ENCODE data around the gene MPPED1. TPM values are rescaled to one million over a fixed set of nuclear protein-coding genes. Genes with fewer than 3 reads are reported as not detected.

Gene MPPED1
- total RNA-seq, 2 donors from 2014 or later = 0.11 to 0.59 TPM

GRCh38 chr22:43543522-43544288, 131.9 kb downstream of the MPPED1 start:
- no peaks in the 10 kb centered on the region for H3K27me3 ChIP-seq (ENCODE audit: control insufficient read depth, insufficient read depth, low read length, poor library complexity, severe bottlenecking)
- H3K4me1 ChIP-seq (ENCODE audit: control insufficient read depth, insufficient read depth, low read length) = no peaks in the 10 kb centered on the region
- no peak overlapping the region for H3K9ac ChIP-seq (ENCODE audit: extremely low read depth, low read length, poor library complexity, severe bottlenecking)
- TF ChIP-seq CTCF (conservative IDR thresholded peaks at IDR 0.05) = no peak
- H3K4me1 Mint-ChIP-seq = peaks cover 4% of the 10 kb centered on the region
- H3K36me3 Mint-ChIP-seq (ENCODE audit: low read depth) = no peaks in the 10 kb centered on the region
- WGBS, 2 experiments (ENCODE audit: insufficient coverage in 1 of 2, insufficient read length in 1 of 2) = 86 to 88% methylated on average over 5 to 12 of the region's 12 CpGs
- H3K9me3 Mint-ChIP-seq = peaks cover 3% of the 10 kb centered on the region
- H3K27ac ChIP-seq (ENCODE audit: low read depth, low read length) = no peak overlapping the region
- no peak overlapping the region for H3K27ac Mint-ChIP-seq
- H3K9me3 ChIP-seq (ENCODE audit: control insufficient read depth, low read length) = no peaks in the 10 kb centered on the region
- no peak overlapping the region for H3K4me3 Mint-ChIP-seq
- H3K4me3 ChIP-seq (ENCODE audit: low read length) = no peak overlapping the region
- no peaks in the 10 kb centered on the region for H3K36me3 ChIP-seq (ENCODE audit: control insufficient read depth, insufficient read depth, low read length)
- no peak for DNase-seq
- no peaks in the 10 kb centered on the region for H3K27me3 Mint-ChIP-seq (ENCODE audit: insufficient read depth)

- Histone ChIP-seq H3K27me3 (ENCODE audit: control insufficient read depth, insufficient read depth, low read length, poor library complexity, severe bottlenecking) (no peaks in the 10 kb centered on the region), H3K9me3 (ENCODE audit: control insufficient read depth, low read length) (no peaks in the 10 kb centered on the region), H3K27ac (ENCODE audit: low read depth, low read length) (no peak overlapping the region), H3K4me3 (ENCODE audit: low read length) (no peak overlapping the region), H3K36me3 (ENCODE audit: control insufficient read depth, insufficient read depth, low read length) (no peaks in the 10 kb centered on the region), H3K9ac (ENCODE audit: extremely low read depth, low read length, poor library complexity, severe bottlenecking) (no peak overlapping the region), H3K4me1 (ENCODE audit: control insufficient read depth, insufficient read depth, low read length) (no peaks in the 10 kb centered on the region)
- WGBS, 2 experiments (ENCODE audit: insufficient coverage in 1 of 2, insufficient read length in 1 of 2) = 90 to 93% methylated on average over 3 to 4 of the region's 4 CpGs
- H3K27me3 Mint-ChIP-seq (ENCODE audit: insufficient read depth) = no peaks in the 10 kb centered on the region
- H3K4me3 Mint-ChIP-seq = no peak overlapping the region
- DNase-seq = no peak
- no peaks in the 10 kb centered on the region for H3K36me3 Mint-ChIP-seq (ENCODE audit: low read depth)
- no peaks in the 10 kb centered on the region for H3K9me3 Mint-ChIP-seq
- peaks cover 4% of the 10 kb centered on the region for H3K4me1 Mint-ChIP-seq
- TF ChIP-seq CTCF (conservative IDR thresholded peaks at IDR 0.05) = no peak
- no peak overlapping the region for H3K27ac Mint-ChIP-seq
Observed at GRCh38 chr22:43544289-43544673, 132.5 kb downstream of the MPPED1 start.

- Mint-ChIP-seq H3K4me1 (peaks cover 4% of the 10 kb centered on the region), H3K4me3 (no peak overlapping the region), H3K27me3 (ENCODE audit: insufficient read depth) (no peaks in the 10 kb centered on the region), H3K36me3 (ENCODE audit: low read depth) (no peaks in the 10 kb centered on the region), H3K9me3 (no peaks in the 10 kb centered on the region), H3K27ac (no peak overlapping the region)
- Histone ChIP-seq H3K9me3 (ENCODE audit: control insufficient read depth, low read length) (no peaks in the 10 kb centered on the region), H3K9ac (ENCODE audit: extremely low read depth, low read length, poor library complexity, severe bottlenecking) (no peak overlapping the region), H3K36me3 (ENCODE audit: control insufficient read depth, insufficient read depth, low read length) (no peaks in the 10 kb centered on the region), H3K27me3 (ENCODE audit: control insufficient read depth, insufficient read depth, low read length, poor library complexity, severe bottlenecking) (no peaks in the 10 kb centered on the region), H3K4me3 (ENCODE audit: low read length) (no peak overlapping the region), H3K27ac (ENCODE audit: low read depth, low read length) (no peak overlapping the region), H3K4me1 (ENCODE audit: control insufficient read depth, insufficient read depth, low read length) (no peaks in the 10 kb centered on the region)
- WGBS, 2 experiments (ENCODE audit: insufficient coverage in 1 of 2, insufficient read length in 1 of 2) = 96 to 97% methylated on average over 4 to 5 of the region's 5 CpGs
- no peak for DNase-seq
- TF ChIP-seq CTCF (conservative IDR thresholded peaks at IDR 0.05) = no peak
Observed at GRCh38 chr22:43546186-43546585, 134.4 kb downstream of the MPPED1 start.
